GM21390 (cell line): ENCODE measurements around the gene RARB.

Source experiments
- ATAC-seq: cut with Tn5 transposase; IDR thresholded peaks from one replicate; pipeline ENCODE4 v1.9.1; 2021; ENCODE audit not compliant: unreplicated experiment

The RARB gene

DNA sequence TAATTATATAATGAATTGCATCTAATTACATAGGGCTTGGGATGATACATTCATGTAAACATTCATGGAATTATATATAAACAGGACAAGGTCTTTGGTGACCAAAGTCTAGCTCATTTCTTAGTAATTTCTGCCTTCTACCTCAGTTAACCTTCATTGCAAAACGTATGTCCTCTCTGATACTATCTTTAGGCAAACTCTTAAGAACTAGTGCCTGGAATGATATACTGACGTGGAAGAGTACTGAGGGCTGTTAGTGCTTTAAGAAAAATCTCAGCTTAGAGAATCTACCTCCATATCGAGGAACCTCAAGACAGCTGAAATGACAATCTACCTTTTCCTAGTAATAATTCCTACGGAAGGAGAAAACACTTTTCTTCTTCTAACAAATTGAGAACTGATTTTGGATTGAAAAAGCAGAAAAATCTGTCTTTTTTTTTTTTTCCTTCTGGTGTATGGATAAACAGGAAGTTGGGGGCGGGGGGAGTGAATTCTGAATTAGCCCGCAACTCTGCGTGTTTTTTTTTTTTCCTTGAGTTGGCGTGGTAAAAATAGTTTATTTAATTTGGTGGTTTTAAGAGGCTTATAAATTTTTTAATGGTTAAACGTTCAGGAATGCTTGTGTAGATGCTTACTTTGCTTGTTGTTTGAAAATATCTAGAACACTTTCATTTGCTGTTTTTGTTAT, 43.2 kb downstream of the RARB start:
- no peak for ATAC-seq

DNA sequence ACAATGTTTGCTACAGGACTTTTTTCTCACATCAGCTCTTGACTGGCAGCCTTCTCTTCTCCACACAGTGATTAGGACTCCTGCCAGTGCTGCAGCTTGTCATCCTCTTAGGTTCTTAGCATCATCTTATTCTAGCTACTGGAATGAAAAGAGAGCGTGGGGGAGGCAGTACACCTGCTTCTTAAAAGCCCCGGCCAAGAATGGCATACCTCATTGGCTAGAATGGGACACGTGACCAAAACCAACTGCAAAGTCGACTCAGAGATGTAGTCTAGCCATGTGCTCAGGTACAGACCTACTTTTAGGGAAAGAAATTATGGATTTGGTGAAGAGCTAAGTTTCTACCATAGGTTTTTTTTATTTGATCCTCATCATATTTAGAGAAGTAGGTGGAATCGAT, 44.1 kb downstream of the RARB start:
- ATAC-seq, result no peak

DNA sequence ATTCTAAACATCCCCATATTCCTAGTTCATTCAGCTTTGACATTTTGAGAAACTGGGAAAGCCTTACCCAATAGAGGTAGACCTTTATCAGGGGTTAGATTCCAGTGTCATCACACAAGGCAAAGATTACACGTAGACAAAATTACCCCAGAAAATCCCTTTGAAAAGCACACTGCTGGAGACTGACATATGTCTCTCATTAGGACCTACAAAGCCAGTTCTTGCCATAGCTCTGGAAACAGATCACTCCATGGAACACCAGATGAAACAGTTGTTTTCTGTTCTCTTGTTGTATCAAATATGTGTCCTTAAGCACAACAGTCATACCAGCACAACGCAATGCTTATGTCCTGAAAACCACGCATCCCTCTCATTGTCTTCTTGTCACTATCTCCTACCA, 44.7 kb downstream of the RARB start:
- no peak for ATAC-seq

DNA sequence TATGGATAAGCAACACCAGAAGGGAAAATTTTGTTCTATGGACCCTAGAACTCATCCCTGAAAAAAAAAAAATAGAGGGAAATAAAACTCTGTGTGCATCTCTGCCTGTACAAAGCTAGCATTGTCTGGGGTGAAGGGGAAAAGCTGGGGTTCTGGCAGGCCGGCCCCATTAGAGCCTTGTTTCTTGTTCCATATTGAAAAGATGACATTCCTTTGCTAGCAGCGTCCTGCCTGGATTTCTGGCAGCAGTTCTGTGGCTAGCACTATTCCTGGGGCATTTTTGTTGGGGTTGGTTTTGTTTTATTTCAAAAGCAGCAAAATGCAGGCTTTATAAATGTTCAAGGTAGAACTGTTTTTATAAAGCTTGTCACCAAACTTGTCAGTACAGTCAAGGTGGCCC, 45.2 kb downstream of the RARB start:
- no peak for ATAC-seq

DNA sequence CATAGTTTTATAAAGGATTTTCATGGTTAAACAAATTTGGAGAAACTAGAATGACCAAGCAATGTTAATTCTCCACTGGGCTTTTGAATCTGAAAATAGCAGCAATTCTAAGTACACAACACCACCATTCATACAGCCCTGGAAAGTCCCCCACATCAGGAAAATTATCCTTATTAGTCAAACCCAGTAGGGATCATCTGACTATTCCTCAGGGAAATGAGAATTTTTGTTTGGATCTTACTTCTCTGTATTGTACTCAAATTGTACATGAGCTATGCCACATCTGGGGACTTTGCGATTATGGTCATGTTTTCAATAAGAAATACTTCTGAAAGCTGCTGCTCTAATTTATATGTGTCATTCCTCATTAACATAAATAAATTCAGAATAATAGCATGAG, 46.0 kb downstream of the RARB start:
- no peak for ATAC-seq

DNA sequence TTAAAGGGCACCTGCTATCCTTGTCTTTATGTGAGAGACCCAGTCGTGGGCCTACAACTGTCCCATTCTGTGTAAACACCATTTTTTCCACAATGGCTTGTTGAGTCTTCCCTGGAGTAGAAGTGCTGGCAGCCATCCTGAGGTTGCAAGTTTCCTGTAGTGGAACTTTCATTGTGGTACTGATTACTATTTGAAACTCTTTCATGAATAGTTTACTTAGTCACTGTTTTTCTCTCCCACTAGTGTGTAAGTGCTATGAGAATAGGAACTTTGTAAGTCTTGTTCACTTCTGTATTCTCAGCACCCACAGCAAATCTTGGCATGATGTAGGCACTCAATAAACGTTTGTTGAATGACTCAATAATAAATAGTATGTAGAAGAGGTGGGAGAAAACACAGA, 48.6 kb downstream of the RARB start:
- ATAC-seq, result no peak

DNA sequence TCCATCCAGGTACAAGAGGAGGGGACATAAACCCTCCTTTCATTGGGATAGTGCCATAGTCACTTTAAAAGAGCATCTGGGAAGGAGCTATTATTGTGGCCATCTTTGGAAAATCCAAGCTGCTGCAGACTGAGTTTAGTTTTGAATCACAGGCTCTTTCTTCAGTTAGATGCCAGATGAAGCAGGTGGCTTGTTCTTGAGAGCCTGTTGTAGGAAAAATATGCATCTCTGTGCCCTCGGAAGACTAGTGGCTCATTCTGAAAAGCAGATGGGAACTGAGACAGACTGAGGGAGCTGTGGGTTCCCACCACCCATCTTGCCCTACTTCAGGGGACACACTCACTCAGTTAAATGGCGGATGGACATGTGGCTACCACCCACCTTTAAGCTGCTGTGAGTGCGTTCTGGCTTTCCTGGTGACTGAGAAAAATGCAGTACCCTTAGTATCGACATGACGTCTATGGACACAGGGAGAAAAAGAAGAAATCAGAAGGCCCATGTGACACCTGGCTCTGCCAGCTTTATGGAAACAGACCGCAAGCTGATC, 50.2 kb downstream of the RARB start:
- no peak for ATAC-seq

DNA sequence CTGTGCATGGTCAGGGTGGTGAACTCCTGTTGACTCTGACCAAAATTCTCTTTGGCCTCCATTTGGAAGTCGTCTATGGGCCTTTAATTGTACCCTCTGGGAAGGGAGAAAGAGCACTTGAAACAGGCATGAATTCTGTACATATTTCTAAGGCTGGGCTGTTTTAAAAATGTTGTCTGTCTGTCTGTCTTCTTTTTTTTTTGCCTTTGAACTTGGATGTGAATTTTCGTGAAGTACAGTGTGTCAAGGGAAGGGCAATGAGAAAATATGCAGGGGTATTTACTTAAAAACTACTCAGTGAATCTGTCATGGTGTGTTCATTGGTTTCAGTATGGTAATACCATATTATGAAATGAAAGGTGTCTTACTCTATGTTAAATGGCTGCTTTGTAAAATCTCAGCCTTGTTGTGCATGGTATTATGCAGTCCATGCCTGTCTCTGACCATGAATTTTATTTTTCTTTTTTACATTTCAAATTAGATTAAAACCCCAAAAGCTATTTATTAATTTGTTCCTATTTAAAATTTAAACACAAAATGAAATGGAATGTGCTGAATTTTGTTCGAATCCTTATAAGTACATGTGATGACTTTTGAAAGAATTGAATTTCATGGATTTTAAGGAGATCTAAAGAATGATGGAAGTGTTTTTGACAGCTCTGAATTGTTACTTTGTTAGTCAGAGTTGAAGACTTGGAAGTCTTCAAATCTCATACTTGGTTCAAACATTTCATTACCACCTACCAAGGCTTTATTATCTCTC, 51.1 kb downstream of the RARB start:
- ATAC-seq, result no peak

DNA sequence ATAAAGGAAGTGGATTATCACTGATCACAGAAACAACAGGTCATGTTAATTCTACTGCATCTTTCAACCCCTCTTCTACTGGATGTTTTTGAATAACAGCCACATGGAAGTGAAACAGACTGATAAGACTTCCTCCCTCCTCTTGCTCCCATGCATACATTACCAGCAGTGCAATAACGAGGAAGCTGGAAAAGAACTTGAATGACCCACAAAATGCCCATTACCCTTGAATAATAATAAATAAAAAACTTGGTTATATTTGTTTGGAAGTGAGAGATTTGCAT, 51.6 kb downstream of the RARB start:
- ATAC-seq, result no peak

DNA sequence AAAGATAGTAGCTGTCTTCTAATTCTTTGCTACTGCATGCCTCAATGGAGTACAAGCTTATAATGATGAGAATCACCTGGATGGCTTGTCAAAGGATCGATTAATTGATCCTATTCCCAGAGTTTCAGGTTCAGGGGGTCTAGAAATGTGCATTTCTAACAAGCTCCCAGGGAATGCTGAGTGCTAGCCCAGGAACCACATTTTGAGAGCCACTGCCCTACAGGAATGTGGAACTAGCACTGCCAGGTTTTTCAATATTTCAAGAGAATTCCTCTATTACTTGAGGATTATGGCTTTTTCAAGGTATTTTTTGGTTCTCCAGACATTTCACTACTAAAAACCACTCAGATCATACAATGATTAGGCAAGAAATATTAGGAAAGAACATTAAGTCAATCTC, 52.7 kb downstream of the RARB start:
- no peak for ATAC-seq

DNA sequence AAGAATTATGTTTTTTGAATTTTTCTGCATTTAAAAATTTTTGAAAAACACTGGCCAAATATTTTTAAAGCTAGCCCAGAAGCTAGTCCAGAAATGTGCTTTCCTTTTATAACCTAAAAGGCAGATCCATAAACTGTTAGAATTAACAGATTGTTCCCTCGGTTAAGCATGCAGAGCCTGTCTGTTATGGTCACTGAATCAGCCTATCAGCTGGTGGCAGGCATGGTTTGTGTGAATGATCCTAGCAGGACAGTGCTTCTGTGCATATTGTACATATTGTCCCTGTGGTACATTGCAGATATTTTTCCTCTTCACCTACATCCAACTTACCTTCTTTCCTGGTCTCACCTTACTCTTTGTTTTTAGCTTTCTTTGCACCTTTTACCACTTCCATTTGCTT, 53.3 kb downstream of the RARB start:
- no peak for ATAC-seq

DNA sequence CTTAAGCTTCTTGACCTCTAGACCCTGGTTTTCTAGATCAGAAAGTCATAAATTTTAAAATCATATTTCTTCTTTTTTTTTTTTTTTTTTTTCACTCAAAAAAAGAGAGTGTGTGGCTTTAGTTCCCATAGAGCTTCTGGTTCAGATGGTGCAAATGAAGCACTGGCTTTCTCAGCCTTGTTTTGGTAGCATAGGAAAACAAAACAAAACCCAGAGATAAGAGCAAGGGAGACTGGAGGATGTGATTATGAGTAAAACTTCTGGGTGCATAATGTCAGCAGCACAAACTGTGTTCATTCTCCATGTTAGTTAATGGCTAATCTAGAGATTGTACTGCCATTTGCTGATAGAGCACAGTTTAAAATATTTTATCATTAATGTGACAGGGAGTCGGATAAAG, 55.4 kb downstream of the RARB start:
- no peak for ATAC-seq

DNA sequence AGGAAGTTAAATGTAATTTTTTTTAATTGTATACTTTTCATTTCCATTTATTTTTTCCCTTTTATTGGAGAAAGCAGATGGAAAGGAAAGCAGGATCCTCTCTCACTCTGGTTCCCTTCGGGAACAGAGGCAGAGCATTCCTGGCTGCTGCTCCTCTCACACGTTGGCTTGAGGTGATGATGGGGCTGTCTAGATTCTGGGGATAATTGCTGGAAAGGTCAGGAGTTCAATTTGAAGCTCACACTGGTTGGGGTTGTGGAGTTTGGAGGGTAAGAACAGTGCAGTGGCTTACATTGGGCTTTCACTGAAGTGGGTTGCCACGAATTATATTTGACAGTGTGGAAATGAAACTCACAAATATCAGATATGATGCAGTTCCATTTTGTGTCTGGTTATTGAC, 57.6 kb downstream of the RARB start:
- no peak for ATAC-seq

DNA sequence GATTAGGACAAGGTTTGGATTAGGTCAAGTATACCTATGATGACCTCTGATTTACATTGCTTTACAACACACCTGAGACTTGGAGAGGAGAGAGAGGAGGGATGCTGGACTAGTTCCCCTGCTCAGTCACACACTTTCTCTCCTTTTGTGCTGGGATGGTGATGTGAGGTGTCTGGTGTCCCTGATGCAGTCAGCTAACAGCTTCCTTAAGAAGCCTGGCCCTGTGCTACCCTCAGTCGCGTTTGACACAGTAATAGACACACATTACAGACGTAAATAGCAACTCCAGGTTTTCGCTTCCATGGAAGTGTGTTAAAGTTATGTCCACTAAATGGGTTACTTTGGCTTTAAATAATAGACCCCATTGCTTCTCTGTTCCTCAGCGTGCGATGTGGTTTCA, 58.9 kb downstream of the RARB start:
- no peak for ATAC-seq

DNA sequence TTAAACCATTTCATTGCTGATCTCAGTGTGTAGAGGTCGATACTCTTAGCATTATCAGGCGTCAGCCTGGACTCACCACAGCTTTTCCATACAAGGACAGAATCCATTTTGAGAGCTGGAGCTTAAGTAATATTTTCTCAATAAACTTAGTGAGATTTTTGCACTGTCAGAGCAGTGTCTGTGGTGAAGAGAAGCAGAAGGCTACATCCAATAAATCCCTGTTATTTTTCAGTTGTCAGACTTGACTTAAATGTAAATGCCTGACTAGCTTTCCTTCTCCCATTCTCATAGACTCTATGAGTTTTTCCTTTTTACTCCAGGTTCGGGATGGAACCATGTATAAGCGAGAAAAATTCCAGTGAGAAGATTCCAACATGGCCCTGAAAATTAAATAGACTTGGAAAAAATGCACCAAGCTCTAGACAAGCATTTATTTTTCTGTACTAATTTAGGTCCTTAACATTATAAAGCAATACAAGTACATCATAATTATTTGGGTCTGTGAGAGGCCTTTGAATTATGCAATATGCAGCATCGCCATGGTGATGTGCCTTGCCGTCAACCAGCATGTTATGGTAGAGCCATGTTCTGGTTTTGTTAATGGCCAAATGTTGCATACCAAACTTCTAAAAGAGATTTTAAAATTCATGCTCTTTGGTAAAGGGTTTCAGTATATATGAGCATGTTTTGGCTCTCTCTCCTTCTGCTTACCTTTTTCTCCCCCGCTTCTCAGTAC, 62.0 kb downstream of the RARB start:
- no peak for ATAC-seq

DNA sequence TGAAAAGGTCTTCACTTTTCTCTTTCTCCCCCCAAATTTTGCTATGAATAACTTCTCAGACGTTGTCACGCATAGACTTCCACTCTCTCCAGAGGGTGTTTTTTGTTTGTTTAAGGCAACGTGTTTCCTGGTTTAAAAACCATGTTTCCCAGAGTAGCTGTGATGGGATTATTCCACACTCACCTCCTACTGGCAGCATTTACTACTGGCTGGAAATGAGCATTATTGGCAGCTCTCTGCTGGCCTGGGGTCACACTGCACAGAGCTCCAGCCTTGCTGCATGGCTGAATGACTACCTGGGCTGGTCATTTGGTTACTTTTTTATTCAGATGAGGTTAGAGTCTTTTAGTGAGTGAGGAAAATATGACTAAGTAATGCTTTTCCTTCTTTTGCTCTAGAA, 65.2 kb downstream of the RARB start:
- no peak for ATAC-seq

DNA sequence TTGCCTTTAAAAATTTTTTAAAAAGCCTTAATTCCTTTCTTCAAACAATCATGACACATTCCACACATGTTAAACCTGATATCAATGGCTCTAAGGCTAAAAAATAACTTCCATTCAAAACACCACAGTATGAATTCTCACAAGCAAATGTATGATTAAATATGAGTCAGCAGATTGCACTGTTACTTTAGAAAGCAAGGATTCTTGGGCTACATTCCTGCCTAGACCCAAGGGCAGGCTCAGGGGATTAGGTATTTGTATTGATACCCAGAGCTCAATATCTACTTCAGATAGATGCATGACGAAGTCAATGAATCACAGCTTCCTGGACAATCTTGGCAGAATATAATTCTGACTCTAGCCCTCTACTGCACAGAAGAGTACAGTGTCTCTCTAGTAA, 65.7 kb downstream of the RARB start:
- ATAC-seq, result no peak

DNA sequence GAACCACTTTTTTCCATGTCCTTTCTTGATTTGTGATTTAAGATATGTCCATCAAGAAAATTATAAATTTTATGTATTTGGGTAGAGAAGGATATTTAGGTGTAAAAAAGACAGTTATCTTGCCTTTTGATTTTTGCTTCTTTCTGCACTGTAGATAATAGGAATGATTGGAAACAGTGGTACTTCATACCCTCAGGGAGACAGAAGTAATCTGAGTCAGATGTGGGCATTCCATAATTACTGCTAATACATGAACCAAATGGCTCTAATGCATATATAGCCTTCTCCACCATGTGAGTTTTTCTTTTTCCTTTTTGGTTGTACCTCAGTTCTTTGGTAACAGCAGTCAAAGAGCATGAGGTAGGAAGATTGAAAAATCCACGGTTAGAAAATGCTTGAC, 67.2 kb downstream of the RARB start:
- no peak for ATAC-seq

DNA sequence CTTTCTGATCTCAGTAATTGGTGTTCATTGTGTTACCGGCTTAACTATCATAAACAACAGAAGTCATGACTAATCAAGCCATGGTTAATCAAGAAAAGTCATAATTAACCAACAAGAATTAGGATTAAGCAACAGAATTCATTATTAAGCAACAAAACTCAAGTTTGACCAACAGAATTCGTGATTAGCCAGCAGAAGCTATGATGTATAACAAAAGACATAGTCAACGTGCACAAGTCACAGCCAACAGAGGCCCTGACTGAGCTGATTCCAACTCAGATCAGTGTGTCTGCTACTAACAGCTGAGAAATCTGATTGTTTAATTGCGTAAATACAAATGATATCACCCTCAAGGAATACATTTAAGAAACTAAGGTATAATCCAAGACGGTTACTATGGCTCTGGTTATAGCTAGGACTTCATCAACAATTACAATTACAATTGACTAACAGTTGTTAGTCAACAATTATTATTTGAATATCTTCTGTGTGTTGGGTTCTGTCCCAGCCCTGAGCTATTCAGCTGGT, 67.7 kb downstream of the RARB start:
- no peak for ATAC-seq

DNA sequence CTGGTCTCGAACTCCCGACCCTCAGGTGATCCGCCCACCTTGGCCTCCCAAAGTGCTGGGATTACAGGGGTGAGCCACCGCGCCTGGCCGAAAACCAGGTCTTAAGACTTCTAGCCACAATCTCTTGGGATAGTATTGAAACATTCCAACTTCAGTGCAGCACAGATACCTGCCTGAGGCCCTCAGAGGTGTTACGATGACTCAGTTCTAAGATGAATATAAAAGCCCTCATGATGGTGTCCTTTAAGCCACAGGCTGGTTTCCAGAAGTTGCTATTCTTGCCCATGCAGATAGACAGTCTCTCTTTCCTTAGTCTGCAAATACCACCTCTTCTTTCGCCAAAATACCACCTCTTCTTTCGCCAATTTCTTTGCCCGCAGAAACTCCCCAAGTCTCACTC, 69.0 kb downstream of the RARB start:
- ATAC-seq, result no peak

DNA sequence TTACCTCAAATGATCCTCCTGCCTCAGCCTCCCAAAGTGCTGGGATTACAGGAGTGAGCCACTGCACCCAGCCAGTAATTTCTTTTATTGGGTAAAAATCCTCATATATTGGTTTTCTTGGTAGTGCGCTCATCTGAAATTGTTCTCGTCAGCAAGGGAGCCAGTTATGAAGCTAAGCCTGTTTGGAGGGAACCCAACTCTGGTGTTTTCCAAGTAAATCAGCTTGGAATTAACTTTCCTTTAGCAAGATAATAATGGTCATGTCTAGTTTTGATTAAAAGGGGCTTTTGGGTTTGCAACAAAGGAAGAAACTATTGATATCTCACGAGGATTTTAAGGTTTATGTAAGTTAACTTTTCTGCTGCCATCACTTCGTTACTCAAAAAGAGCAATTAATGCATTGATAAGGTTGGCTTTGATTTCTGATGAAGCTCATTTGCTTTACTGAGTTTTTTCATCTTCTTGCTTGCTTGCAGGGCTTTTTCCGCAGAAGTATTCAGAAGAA, 72.7 kb downstream of the RARB start:
- no peak for ATAC-seq

DNA sequence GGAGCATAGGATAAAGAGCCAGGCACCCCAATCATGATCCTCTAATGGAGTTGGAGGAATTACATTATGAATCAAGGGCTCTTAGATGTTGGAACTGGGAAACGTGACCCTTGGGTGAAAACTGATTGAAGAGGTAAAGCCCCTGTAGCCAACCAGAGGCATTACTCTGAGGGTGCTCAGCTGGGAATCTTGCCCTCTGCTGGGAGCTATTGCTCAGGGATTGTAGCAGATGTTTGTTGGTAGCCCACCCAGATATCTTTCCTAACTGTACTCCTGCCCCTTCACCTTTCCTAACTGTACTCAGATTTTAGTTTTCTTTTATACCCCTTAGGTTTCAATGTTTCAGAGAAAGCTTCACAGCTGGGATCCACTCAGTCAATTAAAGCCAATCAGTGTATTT, 74.2 kb downstream of the RARB start:
- ATAC-seq, result no peak
